ENCODE data around the gene EXOC7.

EXOC7 gene

GRCh38 chr17:76119409-76120371 lies 16.1 kb upstream of the EXOC7 start:
- no peak for DNase-seq

GRCh38 chr17:76115138-76115754 lies 11.7 kb upstream of the EXOC7 start:
- DNase-seq: no peak

- DNase-seq: no peak
These were observed 8.4 kb upstream of the EXOC7 start for GRCh38 chr17:76111956-76112355.

GRCh38 chr17:76107509-76107908 lies 3.9 kb upstream of the EXOC7 start:
- DNase-seq: no peak

- no peak for DNase-seq
These were observed 3.1 kb upstream of the EXOC7 start for GRCh38 chr17:76106703-76107102.

- no peak for DNase-seq
These were observed 1.3 kb upstream of the EXOC7 start for GRCh38 chr17:76104896-76105231.

GRCh38 chr17:76104140-76104895 lies 731 bp upstream of the EXOC7 start:
- no peak for DNase-seq

- no peak for DNase-seq
These were observed 678 bp downstream of the EXOC7 start for GRCh38 chr17:76102944-76103273.

- DNase-seq: no peak
These were observed 5.8 kb downstream of the EXOC7 start for GRCh38 chr17:76097716-76098295.

- DNase-seq: no peak
These were observed 7.6 kb downstream of the EXOC7 start for GRCh38 chr17:76095943-76096342.

GRCh38 chr17:76094046-76094445 lies 9.5 kb downstream of the EXOC7 start:
- DNase-seq: no peak

GRCh38 chr17:76092526-76093413 lies 10.8 kb downstream of the EXOC7 start:
- DNase-seq: no peak

GRCh38 chr17:76091526-76092286 lies 11.9 kb downstream of the EXOC7 start:
- no peak for DNase-seq

- DNase-seq: no peak
These were observed 13.0 kb downstream of the EXOC7 start for GRCh38 chr17:76090517-76091129.

- DNase-seq: no peak
These were observed 13.7 kb downstream of the EXOC7 start for GRCh38 chr17:76089680-76090516.

- DNase-seq: no peak
These were observed 14.6 kb downstream of the EXOC7 start for GRCh38 chr17:76088868-76089576.

- DNase-seq: no peak
These were observed 15.3 kb downstream of the EXOC7 start for GRCh38 chr17:76088041-76088867.

GRCh38 chr17:76087531-76087930 lies 16.1 kb downstream of the EXOC7 start:
- no peak for DNase-seq

GRCh38 chr17:76086384-76086783 lies 17.2 kb downstream of the EXOC7 start:
- DNase-seq: no peak
